GM19372 (cell line): Measurements from ENCODE around the gene TIGD1.

Experiments used
- ATAC-seq: cut with Tn5 transposase; IDR thresholded peaks from one replicate; pipeline ENCODE4 v1.9.1; 2021; ENCODE audit warnings: mild to moderate bottlenecking, low read depth, moderate library complexity; ENCODE audit not compliant: unreplicated experiment

The TIGD1 gene

DNA sequence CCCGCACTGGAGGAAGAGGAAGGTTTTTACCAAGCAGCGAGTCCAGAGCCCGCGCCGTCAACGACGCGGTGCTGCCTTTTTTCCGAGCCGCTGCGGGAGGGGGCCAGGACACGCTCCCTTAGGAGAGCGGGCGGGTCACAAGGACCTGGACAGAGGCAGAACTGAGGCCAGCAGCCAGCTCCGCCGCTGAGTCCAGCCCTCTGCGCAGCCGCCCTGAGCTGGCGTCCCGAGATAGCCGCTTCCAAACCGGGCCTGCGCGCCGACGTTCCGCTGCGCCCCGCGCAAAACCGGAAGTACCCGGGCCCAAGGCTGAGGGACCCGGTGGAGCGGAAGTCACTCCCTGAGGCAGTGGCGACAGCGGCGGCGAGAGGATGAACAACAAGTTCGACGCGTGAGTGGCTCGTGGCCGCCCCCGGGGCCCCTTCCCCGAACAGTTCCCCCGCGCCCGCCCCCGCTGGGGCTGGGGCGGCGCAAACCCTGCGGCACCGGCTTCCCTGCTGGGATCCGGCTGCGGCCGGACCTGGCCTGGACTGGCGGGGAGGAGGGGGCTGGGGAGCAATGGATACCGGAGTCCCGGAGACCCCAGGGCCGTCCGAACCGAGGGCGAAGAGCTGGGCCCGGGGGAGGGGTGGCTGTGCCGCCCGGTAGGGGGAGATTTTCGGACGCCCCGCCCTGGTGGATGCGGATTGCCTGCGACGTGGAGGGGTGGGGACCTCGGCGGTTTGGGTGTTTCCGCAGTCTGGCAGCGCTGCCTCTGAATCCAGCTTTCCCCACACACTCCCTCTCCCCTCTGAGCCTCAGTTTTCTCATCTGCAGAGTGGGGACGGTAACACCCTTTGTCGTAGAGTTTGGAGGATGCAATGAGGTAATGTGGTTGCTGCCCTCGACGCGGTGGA, at the start of gene TIGD1, which contains the start of gene EIF4E2:
TIGD1 (minus strand) TSS at position 204 of the 896 bp plus-strand sequence. CDS start 675 bp downstream, outside the sequence.
EIF4E2 (plus strand) TSS at position 336 of the 896 bp plus-strand sequence; CDS start at position 372, 36 bp downstream.
- ATAC-seq: peak; percentile 93

DNA sequence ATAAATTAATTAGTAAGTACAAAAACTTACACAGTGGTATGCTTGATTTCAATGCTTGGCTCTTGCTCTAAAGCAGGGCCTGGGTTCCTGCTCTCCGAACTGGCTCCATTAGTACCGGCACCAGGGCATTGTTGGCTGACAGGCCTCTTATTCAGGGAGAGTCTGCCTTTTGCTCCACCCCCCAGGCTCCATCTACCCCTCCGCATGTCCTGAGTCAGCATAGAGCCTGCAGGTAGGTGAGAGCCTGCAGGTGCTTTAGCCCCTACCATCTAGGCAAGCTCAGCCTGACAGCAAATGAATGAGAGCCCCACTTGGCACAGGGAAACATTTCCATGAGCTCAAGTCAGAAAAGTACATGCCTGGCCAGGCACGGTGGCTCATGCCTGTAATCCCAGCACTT, 47.9 kb upstream of the TIGD1 start:
- ATAC-seq: no peak

DNA sequence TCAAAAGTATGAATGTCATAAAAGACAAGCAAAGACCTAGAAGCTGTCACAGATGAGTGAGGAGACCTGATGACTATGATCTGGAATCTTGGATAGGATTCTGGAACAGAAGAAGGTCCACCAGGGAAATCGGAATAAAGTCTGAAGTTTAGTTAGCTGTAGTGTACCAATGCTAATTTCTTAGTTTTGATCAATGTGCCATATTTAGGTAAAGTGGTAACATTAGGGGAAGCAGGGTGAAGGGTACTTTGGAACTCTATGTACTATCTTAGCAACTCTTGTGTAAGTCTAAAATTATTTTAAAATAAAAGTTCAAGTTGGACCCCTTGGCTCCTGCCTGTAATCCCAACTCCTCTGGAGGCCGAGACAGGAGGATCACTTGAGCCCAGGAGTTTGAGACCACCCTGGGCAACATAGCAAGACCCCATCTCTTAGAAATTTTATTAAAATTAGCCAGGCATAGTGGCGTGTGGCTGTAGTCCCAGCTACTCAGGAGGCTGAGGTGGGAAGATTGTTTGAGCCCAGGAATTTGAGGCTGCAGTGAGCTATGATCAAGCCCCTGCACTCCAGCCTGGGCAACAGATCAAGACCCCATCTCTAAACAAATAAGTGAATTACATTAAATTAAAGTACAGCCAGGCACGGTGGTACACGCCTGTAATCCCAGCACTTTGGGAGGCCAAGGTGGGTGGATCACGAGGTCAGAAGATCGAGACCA, 47.2 kb upstream of the TIGD1 start:
- no peak for ATAC-seq

DNA sequence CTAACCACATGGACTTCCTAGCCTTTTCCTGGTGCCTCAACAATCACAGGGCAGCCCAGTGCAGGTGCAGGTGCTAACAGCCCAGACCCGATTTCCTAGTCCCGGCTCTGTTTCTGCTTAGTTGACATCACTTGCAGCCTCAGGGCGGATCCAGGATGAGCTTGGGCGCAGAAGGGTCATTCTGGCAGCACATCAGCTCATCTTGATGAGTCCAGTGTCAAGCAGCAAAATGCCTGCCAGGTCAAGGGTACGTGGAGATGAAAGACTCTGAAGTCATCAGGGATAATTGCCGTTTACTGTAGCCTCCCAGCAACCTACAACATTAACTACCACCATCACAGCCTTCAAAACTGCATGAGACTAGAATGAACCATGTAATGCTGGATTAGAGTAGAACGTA, 43.6 kb upstream of the TIGD1 start:
- ATAC-seq: no peak

DNA sequence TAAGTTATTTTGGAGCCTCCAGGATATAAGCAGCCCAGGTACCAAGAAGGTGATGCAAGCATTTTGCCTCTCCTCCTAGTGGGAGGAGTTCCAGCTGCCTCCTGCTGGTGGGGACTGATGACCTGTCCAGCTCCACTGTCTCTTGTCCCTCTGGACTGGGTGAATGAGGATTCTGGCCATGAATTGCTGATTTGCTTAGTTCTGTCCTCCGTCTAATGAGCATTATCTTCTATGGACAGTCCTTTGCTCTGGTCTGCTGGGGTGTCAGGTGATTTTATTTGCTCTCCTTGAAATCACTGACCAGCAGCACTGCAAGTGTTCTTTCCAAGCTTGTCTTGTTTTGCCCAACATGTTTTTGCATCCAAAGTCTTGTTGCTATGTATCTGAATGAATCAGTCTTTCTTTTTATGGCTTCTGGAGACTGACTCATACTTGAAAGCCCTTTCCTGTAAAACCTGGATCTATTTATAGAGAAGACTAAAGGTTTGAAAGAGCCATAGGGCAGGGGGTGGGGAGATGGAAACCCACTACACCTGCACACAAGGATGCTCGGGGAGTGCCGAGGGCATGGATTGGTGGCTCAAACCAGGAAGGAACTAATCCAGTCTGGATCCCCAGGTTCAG, 42.5 kb upstream of the TIGD1 start:
- ATAC-seq: no peak

DNA sequence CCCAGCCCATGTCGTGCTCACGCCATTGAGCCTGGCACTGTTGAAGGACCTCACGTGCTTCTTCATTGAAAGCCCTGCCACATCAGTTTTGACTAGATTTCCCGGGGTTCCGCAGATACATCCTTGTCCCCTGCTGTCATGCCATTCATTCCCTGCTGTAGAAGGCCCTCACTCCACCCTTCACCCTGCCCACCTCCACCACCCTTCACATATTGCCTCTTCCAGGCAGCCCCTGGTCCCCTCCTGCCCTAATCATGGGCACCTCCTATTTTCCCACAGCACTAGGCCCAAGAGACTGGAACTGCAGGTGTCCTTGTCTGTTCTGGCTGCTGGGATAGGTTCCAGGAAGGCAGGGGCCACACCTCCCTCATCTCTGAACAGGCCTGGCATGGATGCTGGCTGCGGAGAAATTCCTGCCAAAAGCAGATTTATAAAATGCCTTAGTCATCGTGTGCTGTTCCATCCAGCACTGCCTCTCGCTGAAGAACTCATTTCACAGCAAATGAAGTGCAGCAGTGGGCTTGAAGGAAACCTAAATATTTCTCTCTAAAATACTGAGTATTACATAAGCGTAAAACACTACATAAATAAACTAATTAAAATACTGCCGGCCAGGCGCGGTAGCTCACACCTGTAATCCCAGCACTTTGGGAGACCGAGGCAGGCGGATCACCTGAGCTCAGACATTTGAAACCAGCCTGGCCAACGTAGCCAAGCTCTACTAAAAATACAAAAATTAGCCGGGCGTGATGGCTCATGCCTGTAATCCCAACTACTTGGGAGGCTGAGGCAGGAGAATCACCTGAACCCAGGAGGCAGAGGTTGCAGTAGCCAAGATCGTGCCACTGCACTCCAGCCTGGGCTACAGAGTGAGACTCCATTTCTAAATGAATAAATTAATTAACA, 38.6 kb upstream of the TIGD1 start:
- ATAC-seq: no peak

DNA sequence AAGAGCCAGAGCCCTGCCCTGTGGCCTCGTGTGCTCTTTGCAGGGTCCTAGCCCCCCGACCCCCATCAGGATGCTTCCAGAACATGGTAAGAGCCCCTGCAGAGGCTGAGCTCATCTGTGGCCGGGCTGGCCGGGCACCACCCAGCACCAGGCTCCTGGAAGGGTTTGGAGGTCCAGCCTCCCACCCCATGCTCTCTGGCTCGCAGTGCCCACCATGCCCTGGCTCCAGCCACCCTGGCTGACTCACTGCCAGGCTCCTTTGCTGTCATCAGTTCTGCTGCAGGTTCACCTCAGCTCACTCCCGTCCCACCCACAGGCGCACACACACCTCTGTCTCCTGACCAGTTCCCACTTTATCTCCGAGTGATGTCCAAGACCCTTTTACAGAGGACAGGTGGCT, 37.7 kb upstream of the TIGD1 start:
- no peak for ATAC-seq

DNA sequence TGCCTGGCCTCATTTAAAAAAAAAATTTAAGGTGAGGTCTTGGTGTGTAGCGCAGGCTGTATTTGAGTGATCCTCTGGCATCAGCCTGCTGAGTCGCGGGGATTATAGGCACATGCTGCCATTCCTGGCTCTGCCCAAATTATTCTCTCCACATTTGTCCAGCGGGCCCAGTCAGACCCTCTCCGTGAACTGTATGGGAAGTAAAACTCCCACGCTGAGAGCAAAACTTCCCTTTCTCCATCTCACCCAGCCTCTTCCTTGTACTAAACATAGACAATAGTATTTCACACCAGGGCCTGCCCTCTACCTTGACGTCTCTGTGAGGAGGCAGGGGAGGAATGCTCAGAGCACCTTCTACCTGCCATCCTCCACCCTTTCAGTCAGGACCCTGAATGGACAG, 37.2 kb upstream of the TIGD1 start:
- no peak for ATAC-seq

DNA sequence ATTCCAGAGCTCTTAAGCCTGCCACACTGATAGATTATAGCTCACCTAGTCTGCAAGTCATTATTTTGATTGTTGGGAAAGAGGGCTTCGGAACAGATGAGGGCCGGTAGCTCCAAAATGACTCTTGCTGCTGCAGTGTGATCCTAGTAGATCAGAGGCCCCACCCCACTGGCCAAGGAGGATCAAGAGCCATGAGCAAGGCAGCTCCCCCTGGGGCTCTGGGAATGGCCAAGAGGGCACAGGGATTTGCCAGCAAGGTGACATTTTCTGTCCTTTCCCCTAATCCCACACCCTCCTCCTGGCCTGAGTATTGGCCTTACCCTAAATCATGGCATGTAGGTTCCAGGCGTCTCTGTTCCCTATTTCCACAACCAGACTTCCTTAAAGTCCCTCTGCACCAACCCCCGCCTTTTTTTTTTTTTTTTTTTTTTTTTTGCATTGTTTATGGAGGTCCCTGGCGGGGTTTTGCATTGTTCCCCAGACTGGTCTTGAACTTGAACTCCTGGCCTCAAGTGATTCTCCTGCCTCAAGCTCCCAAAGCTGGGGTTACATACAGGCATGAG, 36.7 kb upstream of the TIGD1 start:
- no peak for ATAC-seq

DNA sequence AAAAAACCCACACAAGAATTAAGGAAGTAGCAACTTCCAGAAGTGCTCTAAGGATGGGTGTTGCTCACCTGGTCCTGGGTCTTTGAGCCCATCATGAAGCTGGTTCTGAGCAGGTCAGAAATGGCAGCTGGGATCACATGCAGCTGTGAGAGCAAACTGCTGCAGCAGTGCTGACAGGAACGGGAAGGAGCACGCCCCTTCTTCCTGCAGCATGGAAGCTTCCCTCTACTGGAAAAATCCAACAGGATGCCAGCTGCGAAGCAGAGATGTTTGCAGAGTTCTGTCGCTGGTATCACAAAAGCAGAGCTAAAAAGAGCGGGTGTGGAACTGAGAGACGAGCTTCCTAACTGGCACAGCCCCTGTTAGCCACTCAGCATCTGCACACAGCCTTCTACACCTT, 33.9 kb upstream of the TIGD1 start:
- no peak for ATAC-seq

DNA sequence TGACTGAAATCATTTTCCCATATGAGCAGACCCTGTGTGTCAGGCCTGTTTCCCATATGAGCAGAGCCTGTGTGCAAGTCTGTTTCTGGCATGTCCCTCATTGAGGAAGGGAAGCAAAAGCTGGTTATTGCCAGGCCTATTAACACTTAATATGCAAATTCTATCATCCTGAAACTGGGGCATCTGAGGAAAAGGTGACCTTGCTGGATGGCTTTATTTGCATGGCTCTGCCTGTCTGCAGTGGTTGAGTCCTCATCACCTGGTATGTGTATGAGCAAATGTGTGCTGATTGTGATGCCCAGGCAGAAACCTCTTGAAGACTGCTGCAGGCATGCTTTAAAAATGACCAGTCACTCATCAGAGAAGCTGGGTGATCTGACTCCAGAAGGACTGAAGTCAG, 31.4 kb upstream of the TIGD1 start:
- ATAC-seq: no peak

DNA sequence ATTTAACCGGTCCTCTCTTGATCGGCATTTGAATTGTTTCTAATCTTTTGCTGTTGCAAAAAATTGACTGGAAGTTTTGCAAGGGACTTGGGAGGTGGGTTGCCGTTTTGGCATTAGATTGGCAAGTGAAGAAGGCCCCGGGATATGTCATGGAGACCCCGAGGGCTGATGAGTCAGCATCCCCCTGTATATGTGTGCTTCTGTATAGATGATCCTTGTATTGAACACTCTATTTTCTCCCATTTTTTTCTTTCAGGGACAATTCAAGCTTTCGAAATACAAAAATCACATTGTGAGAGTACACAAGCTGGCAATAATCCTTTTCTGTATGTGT, 30.3 kb upstream of the TIGD1 start:
- ATAC-seq: no peak

DNA sequence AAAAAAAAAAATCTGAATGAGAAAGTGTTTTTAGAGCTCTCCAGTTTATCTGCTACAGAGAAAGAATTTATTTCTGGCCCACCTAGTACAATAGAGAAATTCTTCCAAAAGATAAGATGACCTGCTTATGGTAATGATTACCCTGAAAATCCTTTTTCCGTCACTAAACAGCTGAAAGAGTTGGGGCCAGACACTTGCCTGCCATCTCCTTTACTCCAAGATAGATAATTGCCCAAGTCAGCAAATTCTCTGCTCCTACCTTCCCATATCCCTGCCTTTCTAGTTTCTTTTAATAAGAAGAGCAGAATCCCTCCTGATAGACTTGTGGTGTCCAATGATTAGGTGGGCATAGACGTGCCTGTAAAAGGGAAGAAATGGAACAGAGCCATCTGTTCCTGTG, 28.3 kb upstream of the TIGD1 start:
- no peak for ATAC-seq

DNA sequence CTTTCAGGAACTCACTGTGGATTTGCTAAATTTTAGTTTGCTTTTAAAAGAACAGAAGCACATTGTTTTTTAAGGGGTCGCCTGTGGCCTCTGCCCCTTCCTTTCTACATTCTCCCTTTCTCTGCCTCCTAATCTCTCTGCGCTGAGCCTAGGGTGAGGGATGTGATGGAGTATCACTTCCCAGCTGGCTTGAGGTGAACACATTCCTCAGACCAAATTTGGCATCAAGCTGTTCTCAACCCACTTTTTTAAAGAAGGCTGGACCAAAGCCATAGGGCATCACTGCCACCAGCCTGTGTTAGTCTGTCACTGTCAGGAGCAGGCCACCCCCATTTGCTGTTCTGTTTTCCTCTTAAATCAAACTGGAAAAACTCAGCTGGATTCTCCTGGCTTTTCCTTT, 27.5 kb upstream of the TIGD1 start:
- no peak for ATAC-seq

DNA sequence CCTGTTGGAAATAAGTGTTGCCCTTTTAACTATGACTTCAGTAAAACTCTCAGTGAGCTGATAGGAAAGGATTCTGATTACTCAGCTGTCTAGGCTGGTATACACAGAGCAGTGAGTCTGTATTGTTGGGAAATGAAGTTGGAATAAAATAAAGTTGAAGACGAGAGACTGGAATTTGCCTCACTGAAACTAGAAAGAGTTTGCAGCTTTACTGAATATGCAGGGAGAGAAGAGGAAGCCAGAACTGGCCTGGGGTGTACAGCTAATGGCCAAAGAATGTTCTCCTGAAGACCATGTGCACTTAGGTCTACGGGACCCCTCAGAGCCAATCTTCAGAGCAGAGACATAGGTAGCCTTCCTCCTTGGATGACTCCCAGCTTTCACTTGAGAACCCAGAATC, 26.6 kb upstream of the TIGD1 start:
- ATAC-seq: no peak

DNA sequence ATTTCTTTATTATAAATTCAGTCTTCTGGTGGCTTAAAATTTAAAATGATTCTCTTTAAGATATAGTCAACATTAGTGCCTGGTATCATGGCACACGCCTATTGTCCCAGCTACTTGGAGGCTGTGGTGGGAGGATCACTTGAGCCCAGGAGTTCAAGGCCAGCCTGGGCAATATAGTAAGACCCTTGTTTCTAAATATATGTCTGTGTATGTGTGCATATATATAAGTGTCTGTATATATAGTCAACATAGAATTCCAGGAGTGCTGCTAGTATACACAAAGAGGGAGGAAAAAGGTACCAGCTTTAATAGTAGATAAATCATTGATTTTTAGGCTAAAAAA, 25.0 kb upstream of the TIGD1 start:
- ATAC-seq: no peak

DNA sequence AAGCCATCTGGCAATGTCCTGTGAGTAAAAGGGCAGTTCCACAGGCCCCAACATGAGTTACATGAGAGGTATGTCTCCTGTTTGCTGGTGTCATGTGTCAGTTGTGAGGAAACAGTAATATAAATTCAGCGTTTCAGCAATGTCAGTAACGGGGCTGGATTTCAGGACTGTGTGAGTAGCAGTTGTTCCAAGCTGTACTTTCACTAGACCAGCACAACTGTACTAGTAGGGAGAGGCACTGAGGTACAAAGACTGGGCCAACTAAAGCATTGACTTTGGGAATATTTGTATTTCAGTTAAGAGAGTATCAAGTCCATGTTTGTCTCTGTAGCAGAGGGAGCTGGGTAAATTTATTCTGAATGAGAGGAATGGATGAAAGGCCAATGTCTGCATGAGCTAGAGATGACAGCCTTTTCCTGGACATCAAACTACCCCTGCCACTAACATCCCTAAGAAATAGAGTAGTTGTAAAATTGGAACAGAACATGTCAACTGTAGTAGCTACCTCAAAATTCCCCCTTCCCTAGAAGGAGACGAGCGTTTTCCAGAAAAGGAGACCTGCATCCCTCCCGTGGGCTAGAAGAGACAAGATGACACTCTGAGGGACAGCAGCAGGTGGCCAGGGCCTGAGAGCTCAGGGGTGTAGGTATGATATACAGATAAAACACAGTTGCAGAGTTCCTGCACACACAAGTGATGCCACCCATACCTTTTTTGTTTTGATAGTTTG, 24.5 kb upstream of the TIGD1 start:
- no peak for ATAC-seq

DNA sequence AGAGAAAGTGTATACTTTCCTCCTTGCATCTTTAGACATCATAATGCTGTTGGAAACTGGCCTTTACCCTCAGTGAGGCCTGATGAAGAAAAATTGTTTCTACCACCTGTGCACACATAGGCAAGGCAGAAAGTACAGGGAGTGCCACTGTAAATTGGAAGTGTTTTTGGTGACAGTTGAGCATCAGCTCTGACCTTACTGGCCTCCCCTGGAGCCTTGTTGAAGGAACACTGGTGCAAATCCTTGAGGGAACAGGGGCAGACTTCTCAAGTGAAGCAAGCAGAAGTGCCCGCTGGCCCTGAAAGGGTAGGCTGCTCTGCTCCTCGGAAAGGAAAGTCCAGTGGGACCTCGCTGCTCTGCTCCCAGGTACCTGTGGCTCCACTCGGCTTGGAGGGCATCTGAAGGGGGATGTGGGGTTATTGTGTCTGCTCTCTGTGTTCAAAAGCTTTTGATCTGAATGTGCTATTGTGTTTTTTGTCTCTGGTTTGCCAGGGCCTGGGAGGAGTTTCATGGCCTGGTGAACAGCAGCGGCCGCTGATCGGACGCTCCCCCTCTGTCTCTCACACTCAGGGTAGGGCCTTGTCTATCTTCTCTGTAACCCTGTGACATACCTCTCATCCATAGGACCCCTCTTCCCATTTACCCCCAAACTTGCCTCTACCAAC, 23.5 kb upstream of the TIGD1 start:
- ATAC-seq: no peak

DNA sequence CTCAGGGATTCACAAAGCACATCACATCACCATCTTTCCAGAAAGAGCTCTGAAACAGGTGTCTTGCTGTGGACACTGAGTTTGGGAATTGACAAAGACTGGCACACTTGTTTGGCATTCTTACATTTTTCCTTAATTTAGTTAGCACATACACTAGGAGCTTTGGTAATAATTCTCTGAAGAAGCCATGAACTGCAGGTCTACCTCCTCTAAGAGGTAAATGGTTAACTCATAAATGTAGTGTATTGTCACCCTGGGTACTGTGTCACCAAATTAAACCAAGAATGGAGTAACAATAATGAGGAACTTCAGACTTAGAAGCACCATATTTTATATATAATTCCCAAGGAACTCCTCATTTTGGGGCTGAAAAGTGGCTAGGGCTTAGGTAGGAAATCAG, 22.7 kb upstream of the TIGD1 start:
- ATAC-seq: no peak
